Coronary artery (tissue), 2 donors: ENCODE results near the gene CHRNB1.

Source experiments
- DNase-seq: peaks from one replicate; pipeline ENCODE4 v3.0.0-alpha.2; 2017; ENCODE audit warnings: low spot score
- H3K27ac ChIP-seq, 2 donors: fragments of 200-600 bp; sonication (generic); one replicate each; pipeline ENCODE4 v1.5.1; 2016 to 2019
- H3K4me3 ChIP-seq: fragments of 200-600 bp; sonication (generic); 2 replicates; pipeline ENCODE4 v1.5.1; 2016; ENCODE audit warnings: mild to moderate bottlenecking, moderate library complexity
- CTCF ChIP-seq: fragments of 200-600 bp; sonication (generic); IDR thresholded peaks from one replicate; pipeline ENCODE4 v1.5.1; 2019; ENCODE audit warnings: antibody characterized with exemption

Gene CHRNB1

GRCh38 chr17:7438656-7439460 is 6.0 kb upstream of the CHRNB1 start:
- TF ChIP-seq CTCF, result no peak
- Histone ChIP-seq H3K27ac (no peak overlapping the region), H3K4me3 (peak overlapping the region; percentile 74)
- DNase-seq, result no peak

GRCh38 chr17:7439462-7440112 is 5.3 kb upstream of the CHRNB1 start, which contains the start of gene FGF11:
FGF11 (plus strand) TSS chr17:7439512; CDS start chr17:7439621, 109 bp downstream.
- TF ChIP-seq CTCF, result no peak
- DNase-seq, result no peak
- Histone ChIP-seq H3K27ac (peak within 1 kb of the TSS in 1 of 2 donors; percentile 86), H3K4me3 (peak within 1 kb of the TSS; percentile 74)

GRCh38 chr17:7440113-7440833 is 4.6 kb upstream of the CHRNB1 start:
- peak overlapping the region in 1 of 2 donors; percentile 0 for H3K27ac ChIP-seq
- TF ChIP-seq CTCF, result no peak

GRCh38 chr17:7440834-7441195 is 4.0 kb upstream of the CHRNB1 start:
- H3K27ac ChIP-seq, result peak overlapping the region in 1 of 2 donors; percentile 0
- H3K4me3 ChIP-seq, result peak overlapping the region; percentile 61
- no peak for DNase-seq
- no peak for TF ChIP-seq CTCF

More at GRCh38 chr17:7440113-7440833, 4.6 kb upstream of the CHRNB1 start:
- peak overlapping the region; percentile 61 for H3K4me3 ChIP-seq
- DNase-seq, result no peak

- no peak overlapping the region for H3K4me3 ChIP-seq
- TF ChIP-seq CTCF, result no peak
These were observed 3.6 kb upstream of the CHRNB1 start for GRCh38 chr17:7441266-7441665.

GRCh38 chr17:7442142-7442541 is 2.7 kb upstream of the CHRNB1 start:
- no peak for DNase-seq
- Histone ChIP-seq H3K4me3 (no peak overlapping the region), H3K27ac (no peak overlapping the region)
- no peak for TF ChIP-seq CTCF

More at GRCh38 chr17:7441266-7441665, 3.6 kb upstream of the CHRNB1 start:
- DNase-seq, result no peak
- no peak overlapping the region for H3K27ac ChIP-seq
